Caco-2 (cell line): ENCODE measurements around the gene NOP58. TPM values are rescaled to one million over a fixed set of nuclear protein-coding genes. Genes with fewer than 3 reads are reported as not detected.
A peak's percentile ranks its signal among the peaks of the same experiment; 100 is the strongest.
"Not testable (repeated sequence)": the region's sequence is repeated elsewhere in the genome, so short reads cannot be mapped to it uniquely, and the experiment has no call there.

Experiments
- BruUV-seq: library from RNA; stranded (reverse); fragments of 400-500 nt; replicated peaks from 2 replicates; lab custom pipeline; 2021; lab: Mats Ljungman, UMichigan
- CTCF ChIA-PET: fragments of 300-600 bp; sonication (Branson Sonifier 250); formaldehyde crosslinking; loops from one replicate; lab custom pipeline; 2022; ENCODE audit warnings: antibody characterized with exemption; lab: Charles Lee
- POLR2A ChIA-PET: fragments of 300-600 bp; sonication (Branson Sonifier 250); formaldehyde crosslinking; loops from one replicate; lab custom pipeline; 2022; ENCODE audit warnings: antibody characterized with exemption; lab: Charles Lee
- DNase-seq, 2 experiments: peaks; one replicate each; pipeline versions ENCODE4 v3.0.0 to v3.0.0-alpha.2; 2020 to 2022
- H3K27me3 ChIP-seq: replicated peaks from 2 replicates; pipeline ENCODE4 v1.6.0; 2011; ENCODE audit warnings: low read length; ENCODE audit not compliant: control insufficient read depth, insufficient read depth
- H3K36me3 ChIP-seq: 2 replicates; pipeline ENCODE4 v1.5.1; 2011; ENCODE audit warnings: low read length; ENCODE audit not compliant: control insufficient read depth, insufficient read depth
- H3K4me1 ChIP-seq: fragments of 250-450 bp; sonication (Bioruptor Pico); 2 replicates; pipeline ENCODE4 v1.5.1; 2020; ENCODE audit warnings: mild to moderate bottlenecking
- H3K4me3 ChIP-seq: 2 replicates; pipeline ENCODE4 v1.5.1; 2011; ENCODE audit warnings: low read depth, mild to moderate bottlenecking, control low read depth, low read length
- H3K9me3 ChIP-seq: fragments of 250-450 bp; sonication (Bioruptor Pico); 2 replicates; pipeline ENCODE4 v1.5.1; 2020; ENCODE audit warnings: mild to moderate bottlenecking, moderate library complexity
- H3K27ac Mint-ChIP-seq: one replicate; pipeline ENCODE4 v1.8.0; 2022; ENCODE audit warnings: mixed read lengths; ENCODE audit not compliant: unreplicated experiment
- H3K27me3 Mint-ChIP-seq: one replicate; pipeline ENCODE4 v1.8.0; 2022; ENCODE audit warnings: mixed read lengths; ENCODE audit not compliant: insufficient read depth, unreplicated experiment
- H3K36me3 Mint-ChIP-seq: one replicate; pipeline ENCODE4 v1.8.0; 2022; ENCODE audit warnings: mild to moderate bottlenecking, mixed read lengths; ENCODE audit not compliant: insufficient read depth, unreplicated experiment
- H3K4me1 Mint-ChIP-seq: one replicate; pipeline ENCODE4 v1.8.0; 2022; ENCODE audit warnings: low read depth, mixed read lengths; ENCODE audit not compliant: unreplicated experiment
- H3K4me3 Mint-ChIP-seq: one replicate; pipeline ENCODE4 v1.8.0; 2022; ENCODE audit warnings: mild to moderate bottlenecking, moderate library complexity, mixed read lengths; ENCODE audit not compliant: unreplicated experiment
- H3K9me3 Mint-ChIP-seq: one replicate; pipeline ENCODE4 v1.8.0; 2022; ENCODE audit warnings: mixed read lengths; ENCODE audit not compliant: unreplicated experiment
- CTCF ChIP-seq, 2 experiments: fragments of 200-600 bp in 1 of 2; IDR thresholded peaks; 1 replicate in 1 of 2; 2 replicates in 1 of 2; pipeline versions ENCODE4 v1.5.1 to v1.8.0; 2011 to 2022; ENCODE audit warnings: antibody characterized with exemption in 1 of 2, control low read depth in 1 of 2, inconsistent platforms in 1 of 2, low read depth in 1 of 2, low read length in 1 of 2, mild to moderate bottlenecking in 1 of 2, moderate library complexity in 1 of 2; ENCODE audit not compliant: insufficient read depth in 1 of 2, severe bottlenecking in 1 of 2, unreplicated experiment in 1 of 2
- intact Hi-C: fragments of 100-400 bp; cut with micrococcal nuclease; formaldehyde crosslinking; loops from one replicate; pipeline ENCODE4 v1.10.0; 2022; ENCODE audit not compliant: unreplicated experiment
- total RNA-seq: library from RNA; stranded (reverse); gene quantifications from 2 replicates; pipeline ENCODE4 v1.2.3, GENCODE V29; 2022

Gene NOP58
- total RNA-seq, 1 experiment from 2014 or later, result 147 TPM

GRCh38 chr2:202238234-202239197 is 27.0 kb upstream of the NOP58 start, which contains the start of gene SUMO1:
Gene SUMO1, minus strand, starts transcription at chr2:202238597. Its CDS starts 146 bp downstream, at chr2:202238451.
- CTCF ChIA-PET, result no interaction called here
- intact Hi-C loops, result loop anchor here (1.0 kb wide), 1 partner anchor 27 kb away; the partner anchor contains the start of gene NOP58
- H3K36me3 Mint-ChIP-seq, result peaks cover 16% of the 10 kb centered on the region
- H3K4me1 Mint-ChIP-seq, result no peaks in the 10 kb centered on the region
- no peaks in the 10 kb centered on the region for H3K36me3 ChIP-seq
- DNase-seq, result peak; percentile 88 to 89
- BruUV-seq, result TSS peak; percentile 97
- peaks cover 8% of the 10 kb centered on the region for H3K4me1 ChIP-seq
- H3K4me3 ChIP-seq, result peak within 1 kb of the TSS; percentile 54
- H3K27me3 Mint-ChIP-seq, result no peaks in the 10 kb centered on the region
- no peak for TF ChIP-seq CTCF (IDR thresholded peaks at IDR 0.05; ENCODE audit: insufficient read depth in 1 of 2, low read depth in 1 of 2, low read length in 1 of 2, severe bottlenecking in 1 of 2, unreplicated experiment in 1 of 2)
- H3K9me3 ChIP-seq, result no peaks in the 10 kb centered on the region
- no peaks in the 10 kb centered on the region for H3K27me3 ChIP-seq
- H3K9me3 Mint-ChIP-seq, result no peaks in the 10 kb centered on the region
- H3K27ac Mint-ChIP-seq, result peak within 1 kb of the TSS; percentile 93
- POLR2A ChIA-PET, result no interaction called here
- H3K4me3 Mint-ChIP-seq, result peak within 1 kb of the TSS; percentile 96

GRCh38 chr2:202247710-202248109 is 17.9 kb upstream of the NOP58 start:
- POLR2A ChIA-PET, CTCF ChIA-PET, H3K9me3 ChIP-seq, H3K4me3 ChIP-seq, H3K4me1 Mint-ChIP-seq, H3K27me3 Mint-ChIP-seq, BruUV-seq, H3K36me3 Mint-ChIP-seq, H3K27ac Mint-ChIP-seq, intact Hi-C loops, H3K4me1 ChIP-seq, H3K4me3 Mint-ChIP-seq, H3K9me3 Mint-ChIP-seq, H3K27me3 ChIP-seq, H3K36me3 ChIP-seq, DNase-seq: not testable (repeated sequence)

GRCh38 chr2:202249521-202250253 is 15.9 kb upstream of the NOP58 start:
- Mint-ChIP-seq H3K27ac (no peak overlapping the region), H3K4me3 (no peak overlapping the region), H3K36me3 (no peaks in the 10 kb centered on the region), H3K4me1 (no peaks in the 10 kb centered on the region), H3K9me3 (no peaks in the 10 kb centered on the region), H3K27me3 (no peaks in the 10 kb centered on the region)
- POLR2A ChIA-PET, result no interaction called here
- Histone ChIP-seq H3K27me3 (no peaks in the 10 kb centered on the region), H3K4me3 (no peak overlapping the region), H3K36me3 (no peaks in the 10 kb centered on the region), H3K9me3 (no peaks in the 10 kb centered on the region), H3K4me1 (no peaks in the 10 kb centered on the region)
- no TSS peak for BruUV-seq
- TF ChIP-seq CTCF (IDR thresholded peaks at IDR 0.05; ENCODE audit: insufficient read depth in 1 of 2, low read depth in 1 of 2, low read length in 1 of 2, severe bottlenecking in 1 of 2, unreplicated experiment in 1 of 2), result no peak
- intact Hi-C loops, result no loop called here
- CTCF ChIA-PET, result no interaction called here
- DNase-seq, result no peak
